Activated naive CD4-positive, alpha-beta T cell treated with anti-CD3 and anti-CD28 coated beads, Interleukin-2, amount 50 U/mL, for 16 hours (primary cell): ENCODE results near the gene GRIK4.
A peak's percentile ranks its signal among the peaks of the same experiment; 100 is the strongest.

ENCODE experiments used
- DNase-seq: peaks from one replicate; pipeline ENCODE4 v3.0.0-alpha.2; 2020

Gene GRIK4

DNA sequence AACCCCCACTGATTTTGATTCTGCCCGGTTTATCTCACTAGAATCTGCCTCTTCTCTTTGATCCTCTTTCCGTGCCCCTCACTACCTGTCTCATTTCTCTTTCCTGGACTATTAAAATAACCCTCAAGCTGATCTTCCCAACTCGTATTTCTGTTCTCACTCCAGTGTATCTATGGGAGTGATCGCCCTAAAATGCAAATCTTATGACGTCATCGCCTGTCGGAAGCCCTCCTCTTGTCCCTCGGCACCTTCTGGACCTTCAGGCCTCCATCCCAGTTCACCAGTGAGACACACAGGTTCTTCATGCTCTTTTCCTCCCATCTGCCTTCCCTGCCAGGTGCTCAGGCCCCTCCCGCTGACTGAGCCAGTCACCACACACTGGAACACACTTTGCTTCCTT, 277.8 kb downstream of the GRIK4 start:
- DNase-seq: no peak

DNA sequence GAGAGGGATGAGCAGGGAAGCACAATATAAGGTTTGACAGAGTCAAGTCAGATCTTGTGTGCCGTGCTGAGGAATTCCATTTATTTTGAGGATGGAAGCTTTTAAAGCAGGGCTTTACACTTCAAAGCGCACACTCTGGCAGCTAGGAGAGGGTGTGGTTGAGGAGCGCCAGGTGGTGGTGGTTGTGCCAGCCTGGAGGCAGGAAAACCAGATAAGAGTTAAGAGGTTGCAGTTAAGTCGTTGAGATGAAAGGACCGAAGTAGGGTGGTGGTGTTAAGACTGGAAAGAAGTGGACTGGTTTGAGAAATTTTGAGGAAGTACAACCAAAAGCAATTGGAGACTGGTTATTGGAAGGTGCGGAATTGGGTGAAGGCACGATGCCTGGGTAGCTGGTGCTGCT, 280.8 kb downstream of the GRIK4 start:
- DNase-seq: no peak

DNA sequence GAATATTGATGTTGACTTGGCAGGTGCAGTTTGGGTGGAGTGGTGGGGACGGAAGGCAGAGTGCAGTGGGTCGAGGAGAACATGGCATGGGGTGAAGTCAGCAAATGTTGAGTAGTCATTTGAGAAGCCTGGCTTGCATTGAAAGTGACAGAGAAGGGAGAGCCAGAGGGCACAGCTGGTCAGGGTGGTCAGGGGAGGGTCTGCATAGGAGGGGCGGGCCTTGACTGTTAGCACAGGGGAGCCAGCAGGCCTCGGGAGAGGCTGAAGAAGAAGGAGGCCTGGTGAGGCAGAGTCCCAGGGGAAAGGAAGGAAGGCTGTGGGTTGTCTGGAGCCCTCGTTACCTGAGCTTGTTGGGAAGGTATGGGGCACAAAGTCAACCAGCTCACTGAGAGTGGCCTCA, 281.6 kb downstream of the GRIK4 start:
- DNase-seq: no peak

DNA sequence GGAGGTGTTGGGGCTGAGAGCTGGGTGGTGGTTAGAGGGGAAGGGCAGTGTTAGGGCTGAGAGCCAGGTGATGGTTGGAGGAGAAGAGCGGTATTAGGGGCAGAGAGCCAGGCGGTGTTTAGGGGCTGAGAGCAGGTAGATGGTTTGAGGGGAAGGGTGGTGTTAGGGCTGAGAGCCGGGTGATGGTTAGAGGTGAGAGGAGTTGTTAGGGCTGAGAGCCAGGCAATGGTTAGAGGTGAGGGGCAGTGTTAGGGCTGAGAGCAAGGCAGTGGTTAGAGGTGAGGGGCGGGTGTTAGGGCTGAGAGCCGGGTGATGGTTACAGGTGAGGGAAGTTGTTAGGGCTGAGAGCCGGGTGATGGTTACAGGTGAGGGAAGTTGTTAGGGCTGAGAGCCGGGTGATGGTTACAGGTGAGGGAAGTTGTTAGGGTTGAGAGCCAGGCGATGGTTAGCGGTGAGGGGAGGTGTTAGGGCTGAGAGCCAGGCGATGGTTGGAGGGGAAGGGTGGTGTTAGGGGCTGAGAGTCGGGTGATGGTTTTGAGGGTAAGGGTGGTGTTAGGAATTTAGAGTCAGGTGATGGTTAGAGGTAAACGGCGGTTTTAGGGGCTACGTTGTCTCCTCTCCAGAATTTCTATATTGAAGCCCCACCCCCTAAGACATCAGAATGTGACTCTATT, 282.4 kb downstream of the GRIK4 start:
- DNase-seq: no peak

DNA sequence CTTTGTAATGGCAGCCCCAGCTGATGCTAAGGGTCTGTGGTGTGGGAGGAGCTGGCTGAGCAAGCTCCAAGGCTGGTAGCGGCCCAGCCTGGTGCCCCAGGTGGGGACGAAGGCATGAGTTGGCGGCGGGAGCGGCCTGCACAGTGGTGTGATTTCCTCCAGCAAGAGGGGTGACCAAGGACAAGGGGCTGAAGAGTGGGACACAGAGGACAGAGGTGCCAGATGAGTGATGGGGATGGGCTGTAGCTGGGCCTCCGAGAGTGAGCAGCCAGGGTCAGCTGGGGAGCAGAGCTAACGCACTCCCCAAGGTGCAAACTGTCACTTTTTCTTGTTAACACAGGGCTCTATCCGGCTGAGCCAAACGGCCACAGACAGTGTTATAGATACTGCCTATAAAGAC, 283.2 kb downstream of the GRIK4 start:
- DNase-seq: no peak

DNA sequence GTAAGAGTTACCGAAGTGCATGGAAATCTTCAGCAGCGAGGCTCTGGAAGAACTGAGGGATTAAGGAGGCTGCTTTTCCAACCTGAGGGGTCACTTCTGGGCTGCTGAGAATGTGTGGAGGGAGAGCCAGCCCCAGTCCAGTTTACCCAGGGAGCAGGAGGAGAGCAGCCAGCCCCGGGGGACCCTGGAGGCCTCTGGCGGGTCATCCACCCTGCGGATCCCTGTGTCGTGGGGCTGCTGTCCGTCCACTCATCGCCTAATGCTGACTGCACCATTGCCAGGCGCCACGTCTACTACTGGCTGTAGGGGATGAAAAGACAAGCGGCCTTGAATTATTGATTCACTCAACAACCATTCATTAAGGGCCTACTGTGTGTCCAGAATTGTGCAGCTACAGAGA, 283.6 kb downstream of the GRIK4 start:
- DNase-seq: no peak

DNA sequence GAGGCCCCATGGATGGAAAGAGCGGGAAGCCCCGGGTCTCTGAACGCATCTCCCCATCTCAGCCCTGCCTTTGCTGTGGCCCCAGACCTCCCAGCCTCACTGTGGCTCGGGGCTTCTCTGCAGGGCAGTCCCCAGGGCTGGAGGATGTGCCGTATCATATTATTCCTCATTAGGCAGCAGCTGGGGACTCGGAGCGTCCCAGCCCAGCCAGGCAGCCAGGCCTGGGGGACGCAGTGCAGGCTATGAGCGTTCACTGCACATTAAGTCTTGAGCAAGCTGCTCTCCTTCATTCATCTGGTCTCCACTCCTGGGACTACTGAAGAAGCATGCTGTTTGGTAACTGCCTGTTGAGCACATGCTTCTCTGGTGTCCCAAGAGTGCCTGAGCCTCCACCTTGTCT, 285.6 kb downstream of the GRIK4 start:
- DNase-seq: no peak

DNA sequence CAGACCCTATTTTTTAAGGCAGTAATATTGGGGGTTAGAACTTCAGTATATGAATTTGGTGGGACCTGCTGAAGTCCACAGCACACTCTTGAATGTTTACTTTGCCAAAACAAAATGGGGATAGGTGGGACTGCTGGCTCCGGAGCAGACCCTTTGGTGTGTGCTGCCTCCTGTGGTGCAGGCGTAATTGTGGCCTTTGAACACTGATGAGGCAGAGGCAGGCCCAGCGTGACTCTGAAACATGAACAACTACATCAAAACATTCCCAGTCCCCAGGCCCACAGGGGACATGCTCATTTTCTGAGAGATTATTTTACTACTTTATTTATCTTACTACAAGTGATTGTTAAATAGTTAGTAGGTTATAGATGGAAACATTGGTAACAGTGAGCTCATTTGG, 287.3 kb downstream of the GRIK4 start:
- DNase-seq: no peak

DNA sequence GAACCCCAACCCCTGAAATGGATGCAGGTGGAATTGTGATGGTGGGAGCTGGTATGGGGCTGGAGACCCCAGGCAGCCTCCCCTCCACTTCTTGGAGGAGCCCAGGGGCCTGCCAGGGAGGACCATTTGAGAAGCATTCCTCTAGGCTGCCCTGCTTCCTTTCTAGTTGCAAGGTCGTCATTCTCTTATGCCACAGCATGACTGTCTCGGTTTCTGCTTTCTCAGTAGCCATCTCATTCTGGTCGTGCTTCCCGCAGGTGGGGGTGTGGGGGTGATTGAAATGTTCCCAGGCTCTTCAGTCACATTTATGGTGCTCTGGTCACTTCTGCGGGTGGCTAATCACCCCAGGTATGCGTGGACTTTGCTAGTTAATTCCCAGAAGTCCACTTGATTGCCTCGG, 288.7 kb downstream of the GRIK4 start:
- no peak for DNase-seq

DNA sequence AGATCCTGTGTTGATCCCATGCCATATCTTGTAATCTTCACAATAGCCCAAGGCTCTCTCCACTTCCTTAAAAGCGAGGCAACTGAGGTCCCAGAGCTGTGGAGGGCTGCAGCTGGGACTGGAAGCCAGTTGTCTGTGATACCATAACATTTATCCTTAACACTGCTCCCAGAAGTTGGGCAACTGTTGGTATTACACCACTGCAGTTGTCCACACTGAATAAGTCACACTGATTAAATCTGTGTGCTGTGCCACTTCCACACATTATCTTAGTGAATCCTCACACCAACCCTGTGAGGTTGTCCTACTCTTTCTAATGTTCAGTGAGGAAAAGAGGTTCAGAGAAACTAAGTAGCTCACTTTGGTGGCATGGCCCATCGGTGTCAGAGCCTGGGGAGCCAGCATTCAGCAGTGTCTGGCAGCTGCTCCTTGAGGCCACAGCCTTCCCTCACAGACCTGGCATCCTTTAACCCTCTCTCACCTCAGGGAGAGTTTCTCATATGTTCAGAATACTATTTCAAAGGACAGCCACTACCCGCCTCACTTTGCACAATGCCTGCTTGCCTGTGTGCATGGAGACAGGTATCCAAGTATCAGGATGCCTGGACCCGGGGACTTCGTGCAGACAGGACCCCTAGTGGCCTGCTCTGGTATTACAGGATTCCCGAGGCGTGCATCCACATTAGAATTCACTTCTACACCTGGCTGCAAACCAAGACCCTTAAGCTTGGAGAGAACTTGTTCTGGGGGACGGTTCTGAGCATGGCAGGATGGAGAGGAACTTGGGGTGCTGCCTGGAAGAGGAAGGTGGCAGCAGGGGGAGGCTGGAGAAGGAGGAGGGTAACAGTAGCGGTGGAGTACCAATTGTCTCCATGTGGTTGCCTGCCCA, 290.5 kb downstream of the GRIK4 start:
- DNase-seq: peak; percentile 35

DNA sequence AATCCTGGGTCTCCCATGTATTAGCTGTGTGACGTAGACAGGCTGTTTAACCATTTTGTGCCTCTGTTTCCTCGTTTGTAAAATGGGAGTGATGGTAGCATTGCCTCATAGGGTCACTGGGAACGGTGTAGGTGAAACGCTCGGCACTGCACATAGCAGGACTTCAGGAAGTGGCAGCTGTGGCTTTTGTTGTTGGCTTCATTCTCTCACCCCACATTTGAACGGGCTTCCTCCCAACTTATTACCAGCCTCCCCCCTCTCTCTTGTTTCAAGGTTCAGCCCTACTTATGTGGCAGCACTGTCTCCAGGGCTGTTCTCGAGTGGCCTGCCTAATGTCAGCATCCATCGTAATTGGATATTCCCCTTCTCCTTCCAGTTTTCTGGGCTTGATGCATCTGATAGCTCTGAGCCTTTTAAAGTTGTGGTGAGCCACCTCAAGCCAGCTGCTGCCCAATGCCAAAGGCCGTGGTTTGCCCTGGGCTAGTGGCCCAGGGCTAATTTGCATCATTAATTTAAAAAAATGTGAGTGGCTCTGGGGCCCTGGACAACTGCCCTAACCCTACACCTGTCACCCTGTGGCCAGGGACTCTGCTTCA, 294.5 kb downstream of the GRIK4 start:
- no peak for DNase-seq

DNA sequence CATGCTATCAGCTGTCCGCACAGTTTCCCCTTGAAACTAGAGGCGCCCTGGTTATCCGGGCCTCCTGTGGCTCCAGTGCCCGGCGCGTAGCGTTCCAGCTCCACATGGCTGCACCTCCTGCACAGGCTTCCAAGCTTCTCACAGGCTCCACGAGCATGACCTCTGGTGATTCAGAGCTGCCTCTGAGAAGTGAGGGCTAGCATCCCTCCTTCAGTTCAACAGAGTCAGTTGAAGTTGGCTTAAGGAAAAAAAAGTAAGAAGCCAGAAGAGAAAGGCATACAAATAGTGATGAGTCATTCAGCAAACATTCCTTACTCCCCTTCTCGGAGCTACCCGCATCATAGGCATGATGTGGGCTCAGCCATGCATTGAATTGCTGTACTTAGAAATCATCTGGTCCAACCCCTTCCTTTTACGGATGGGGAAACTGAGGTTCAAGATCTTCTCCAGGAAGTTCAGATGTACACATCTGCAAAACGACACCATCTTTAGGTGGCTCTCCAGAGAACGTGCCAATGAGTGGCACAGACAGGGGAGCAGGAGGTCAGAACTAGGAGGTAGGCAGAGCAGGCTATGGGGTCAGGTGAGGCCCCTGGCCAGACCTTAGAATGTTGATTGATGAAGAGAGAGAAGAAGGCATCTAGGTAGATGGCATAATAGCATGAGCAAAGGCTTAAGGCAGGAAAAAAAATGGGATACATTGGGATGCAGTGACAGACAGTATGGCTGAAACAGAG, 296.0 kb downstream of the GRIK4 start:
- no peak for DNase-seq

DNA sequence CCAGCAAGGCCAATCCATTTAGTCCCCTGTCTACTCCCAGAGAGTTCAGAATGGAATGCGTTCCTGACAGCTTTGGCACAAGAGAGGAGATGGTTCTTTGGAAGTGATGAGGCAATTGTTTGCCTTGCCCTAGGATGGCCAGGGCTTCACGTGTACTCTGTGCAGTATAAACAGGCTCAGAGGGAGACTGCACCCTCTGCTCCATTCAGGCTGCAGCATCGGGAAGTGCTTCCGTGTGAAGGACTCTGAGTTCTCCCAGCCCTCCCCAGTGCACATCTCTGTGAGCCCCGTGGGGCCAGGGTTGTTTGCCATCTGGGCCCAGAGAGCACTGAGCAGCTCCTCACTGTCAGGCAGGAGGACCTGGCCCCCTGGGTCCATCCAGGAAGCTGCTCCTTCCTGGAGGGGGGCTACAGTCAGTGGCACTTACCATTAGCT, 297.1 kb downstream of the GRIK4 start:
- no peak for DNase-seq

DNA sequence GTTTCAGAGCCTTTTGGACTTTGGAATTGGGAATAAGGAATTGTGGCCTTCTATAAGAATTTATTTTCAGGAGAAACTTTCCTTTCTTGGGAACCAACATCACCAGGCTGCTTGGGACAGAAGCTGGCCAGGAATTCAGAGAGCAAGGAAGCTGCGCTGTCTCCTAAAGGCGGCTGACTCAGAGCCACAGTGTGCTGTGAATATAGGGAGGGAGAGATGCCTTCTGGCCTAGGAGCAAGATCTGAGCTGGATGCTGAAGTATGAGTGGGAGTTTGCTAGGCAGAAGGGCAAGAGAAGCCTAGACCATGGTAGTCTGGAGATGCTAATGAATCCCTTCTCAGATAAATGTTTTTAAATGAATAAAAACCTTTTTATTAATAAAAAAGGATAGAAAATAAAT, 298.7 kb downstream of the GRIK4 start:
- DNase-seq: no peak

DNA sequence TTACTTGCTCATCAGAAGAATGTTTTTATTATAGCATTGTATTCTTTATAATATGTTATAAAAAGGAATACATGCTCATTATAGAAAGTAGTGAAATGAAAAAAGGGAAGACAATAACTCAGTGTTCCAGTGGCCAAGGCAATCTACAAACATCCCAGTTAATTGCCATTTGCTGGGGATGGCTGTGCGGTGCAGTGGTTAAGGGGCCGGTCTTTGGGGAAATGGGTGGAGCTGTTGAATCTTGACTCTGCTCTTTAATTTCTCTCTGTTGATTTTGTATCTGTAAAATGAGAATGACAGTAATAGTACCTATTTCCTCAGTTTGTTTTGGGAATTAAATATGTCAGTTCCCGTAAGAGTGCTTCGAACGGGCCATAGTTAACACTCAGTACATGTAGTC, 299.7 kb downstream of the GRIK4 start:
- no peak for DNase-seq

DNA sequence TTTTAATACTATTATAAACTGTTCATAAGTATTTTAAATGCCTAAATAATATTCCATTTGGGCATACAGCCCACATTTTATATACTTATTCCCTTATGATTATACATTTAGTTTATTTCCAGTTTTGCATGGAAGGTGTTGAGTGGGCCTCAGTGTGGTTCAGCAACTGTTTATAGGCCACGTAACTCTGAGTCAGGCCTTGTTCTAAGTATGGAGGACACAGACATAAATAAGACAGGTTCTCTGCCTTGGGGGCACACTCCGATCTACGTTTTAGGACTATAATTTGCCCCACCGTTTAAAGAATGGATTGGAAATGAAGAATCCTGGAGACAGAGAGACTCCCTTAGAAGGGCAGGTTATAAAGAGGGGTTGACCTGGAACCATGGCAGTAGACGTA, 300.2 kb downstream of the GRIK4 start:
- DNase-seq: no peak

DNA sequence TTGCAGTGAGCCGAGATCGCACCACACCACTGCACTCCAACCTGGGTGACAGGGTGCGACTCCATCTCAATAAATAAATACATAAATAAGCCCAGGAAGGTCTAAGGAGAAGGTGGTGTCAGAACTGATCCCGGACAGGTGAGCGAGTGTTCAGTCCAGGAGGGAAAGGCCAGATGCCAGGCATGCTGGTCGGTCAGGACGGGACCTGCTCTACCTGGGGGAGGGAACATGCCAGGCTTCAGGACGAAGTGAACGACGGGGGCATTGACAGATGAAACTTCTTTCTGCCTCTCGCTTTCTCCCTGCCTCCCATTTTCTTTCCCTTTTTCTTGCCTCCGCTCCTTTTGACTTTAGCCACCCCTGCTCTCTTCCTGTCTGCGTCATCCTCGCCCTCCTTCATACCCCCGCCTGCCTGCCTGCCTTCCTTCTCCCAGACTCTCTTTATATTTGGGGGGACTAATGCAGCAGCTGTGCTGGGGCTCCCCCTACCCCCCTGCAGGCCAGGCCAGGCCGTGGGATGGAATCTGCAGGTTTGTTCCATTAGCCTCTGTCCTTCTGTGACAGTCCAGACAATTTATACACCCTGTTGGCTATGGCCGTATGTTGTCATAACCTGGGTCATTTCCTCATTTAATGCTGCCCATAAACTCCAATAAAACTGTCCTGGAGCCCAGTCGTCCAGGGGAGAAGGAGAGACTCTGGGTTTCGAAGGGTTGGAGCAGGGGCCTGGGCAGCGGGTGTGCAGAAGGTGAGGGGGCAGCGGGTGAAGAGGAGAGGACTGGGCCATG, 303.2 kb downstream of the GRIK4 start:
- no peak for DNase-seq

DNA sequence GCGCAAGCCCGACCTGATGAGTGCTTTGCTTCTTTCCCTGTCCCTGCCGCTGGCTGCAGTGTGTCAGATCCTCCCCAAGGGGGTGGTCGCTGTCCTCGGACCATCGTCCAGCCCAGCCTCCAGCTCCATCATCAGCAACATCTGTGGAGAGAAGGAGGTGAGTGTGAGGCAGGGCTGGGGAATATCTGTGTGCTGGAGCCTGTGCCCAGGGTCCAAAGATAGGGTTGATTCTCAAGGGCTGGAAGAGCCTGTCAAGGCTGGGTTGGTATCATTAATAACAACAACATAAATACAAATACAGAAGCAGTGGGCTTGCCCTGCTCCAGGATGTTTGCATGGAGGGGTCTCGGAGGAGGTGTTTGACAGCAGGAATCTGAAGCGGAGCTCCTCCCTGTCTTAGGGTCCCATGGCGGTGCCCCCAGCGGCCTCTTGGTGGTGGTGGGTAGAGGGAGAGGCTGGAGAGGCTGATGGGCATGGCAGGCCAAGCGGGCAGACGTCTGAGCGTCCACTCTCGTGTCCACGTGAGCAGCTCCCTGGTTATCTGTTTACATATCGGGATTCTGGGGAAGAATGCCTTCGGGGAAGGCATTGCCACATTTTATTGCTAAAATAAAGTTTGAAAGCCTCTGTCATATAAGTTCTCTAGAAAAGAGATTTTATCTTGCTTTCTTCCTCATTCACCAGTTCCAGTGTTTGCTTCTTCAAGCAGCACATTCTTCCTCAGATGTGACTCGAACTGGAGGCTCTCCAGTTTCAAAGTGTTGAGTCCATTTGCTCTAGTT, 304.0 kb downstream of the GRIK4 start:
- DNase-seq: no peak

DNA sequence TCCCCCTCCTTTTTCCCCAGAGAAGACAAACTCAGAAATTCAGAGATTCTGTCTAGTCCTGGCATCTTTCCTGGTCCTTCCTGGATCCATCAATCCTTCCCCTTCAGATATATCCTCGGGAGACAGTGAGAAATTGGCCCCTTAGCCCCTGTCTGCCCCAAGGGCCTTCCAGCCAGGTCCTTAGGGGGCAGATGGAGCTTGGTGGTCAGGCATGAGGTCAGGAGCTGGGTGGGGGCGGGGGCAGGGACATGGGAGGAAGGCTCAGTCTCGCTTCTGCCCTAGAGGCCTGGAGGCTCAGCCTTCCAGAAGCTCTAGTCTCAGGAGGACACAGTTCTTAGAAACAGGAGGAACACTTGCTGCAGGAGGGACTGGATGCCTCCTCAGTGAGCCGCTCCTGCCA, 304.6 kb downstream of the GRIK4 start:
- no peak for DNase-seq

DNA sequence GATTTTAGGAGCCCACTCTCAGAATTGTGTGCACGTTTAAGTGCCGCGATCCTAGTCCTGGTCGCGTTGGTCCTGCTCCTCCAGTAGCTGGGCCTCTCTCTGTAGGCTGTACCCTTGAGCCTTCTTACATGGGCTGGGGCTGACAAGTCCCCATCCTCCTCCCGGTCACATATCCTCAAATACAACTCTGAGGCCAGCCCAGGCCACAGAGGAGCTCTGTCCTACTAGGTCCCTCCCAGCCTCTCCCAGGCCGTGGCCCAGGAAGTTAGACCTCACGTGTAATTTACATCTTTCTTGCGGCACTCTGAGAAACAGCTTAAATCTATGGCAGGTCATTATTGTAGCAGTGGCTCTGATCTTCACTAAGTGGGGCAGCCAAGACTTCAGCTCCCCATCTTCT, 305.2 kb downstream of the GRIK4 start:
- no peak for DNase-seq

DNA sequence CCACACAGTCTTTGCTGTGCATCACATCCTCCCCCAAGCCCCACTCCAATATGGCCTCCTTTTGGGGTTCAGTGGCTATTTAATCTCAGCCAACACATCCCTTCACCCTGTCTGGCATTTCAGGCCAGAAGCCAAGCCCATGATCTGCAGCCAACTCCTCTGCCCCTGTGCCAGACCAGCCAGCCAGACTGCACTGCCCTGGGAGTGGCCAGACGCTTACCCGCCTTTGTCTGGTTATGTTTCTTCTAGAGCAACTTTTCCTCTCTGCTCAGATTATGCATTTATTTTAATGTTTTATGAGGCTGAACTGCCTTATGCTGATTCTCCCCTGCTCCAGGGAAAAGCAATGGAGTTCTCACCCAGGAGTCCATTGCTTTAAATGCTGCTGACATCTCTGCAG, 305.6 kb downstream of the GRIK4 start:
- DNase-seq: no peak

DNA sequence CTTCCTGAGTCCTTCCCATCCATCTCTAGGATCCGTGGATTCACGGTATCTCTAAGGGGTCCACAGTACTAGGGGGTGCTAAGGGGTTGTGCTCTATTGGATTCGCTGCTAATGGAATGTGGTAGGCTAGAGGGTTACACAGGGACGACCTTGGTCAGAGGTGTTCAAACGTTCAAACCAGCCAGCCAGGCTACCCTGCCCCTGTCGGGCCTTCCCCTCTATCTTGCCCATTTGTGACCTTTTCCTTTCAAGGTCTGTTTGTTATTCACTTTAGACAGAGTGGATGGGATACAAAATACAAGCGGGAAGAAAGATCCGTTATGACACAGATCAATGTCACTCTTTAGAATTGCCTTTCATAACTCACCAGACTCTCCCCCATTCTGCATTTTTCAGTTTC, 306.5 kb downstream of the GRIK4 start:
- DNase-seq: no peak
